Measurements from ENCODE around the gene VWC2L.

VWC2L gene

DNA sequence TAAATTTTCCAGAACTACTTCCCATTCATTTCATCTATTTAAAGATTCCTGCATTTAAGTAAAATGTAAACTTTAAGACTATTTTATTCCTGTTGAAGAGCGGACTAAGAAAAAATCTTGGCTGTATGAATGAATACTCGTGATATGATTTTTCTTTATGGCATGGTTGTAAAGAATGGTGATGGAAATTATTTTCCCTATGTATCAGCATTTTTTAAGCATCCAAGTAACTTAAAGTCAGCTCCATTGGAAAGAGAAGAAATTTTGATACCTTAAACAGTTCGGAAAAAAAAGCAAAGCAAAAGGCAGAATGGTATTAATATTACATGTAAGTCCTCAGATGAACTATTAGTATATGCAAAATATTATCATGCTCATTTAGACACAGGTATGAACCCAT lies 58.9 kb downstream of the VWC2L start:
- DNase-seq: no peak

DNA sequence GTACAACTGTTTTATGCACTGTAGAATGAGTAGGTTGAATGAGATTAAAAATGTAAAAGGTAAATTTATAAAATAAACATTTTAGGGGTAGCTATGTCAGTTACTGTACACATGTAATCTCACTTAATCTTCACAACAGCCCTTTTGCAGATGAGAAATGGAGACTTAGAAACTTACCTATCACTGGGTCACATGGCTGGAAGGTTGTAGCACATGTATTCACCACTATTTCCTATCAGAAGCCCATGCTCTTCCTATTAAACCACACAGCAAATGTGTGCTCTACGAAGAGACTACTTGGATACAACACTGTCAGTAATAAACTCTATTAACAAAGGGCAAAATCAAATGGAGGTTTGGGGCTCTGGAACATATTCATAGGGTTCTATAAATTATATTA lies 60.5 kb downstream of the VWC2L start:
- DNase-seq: no peak

DNA sequence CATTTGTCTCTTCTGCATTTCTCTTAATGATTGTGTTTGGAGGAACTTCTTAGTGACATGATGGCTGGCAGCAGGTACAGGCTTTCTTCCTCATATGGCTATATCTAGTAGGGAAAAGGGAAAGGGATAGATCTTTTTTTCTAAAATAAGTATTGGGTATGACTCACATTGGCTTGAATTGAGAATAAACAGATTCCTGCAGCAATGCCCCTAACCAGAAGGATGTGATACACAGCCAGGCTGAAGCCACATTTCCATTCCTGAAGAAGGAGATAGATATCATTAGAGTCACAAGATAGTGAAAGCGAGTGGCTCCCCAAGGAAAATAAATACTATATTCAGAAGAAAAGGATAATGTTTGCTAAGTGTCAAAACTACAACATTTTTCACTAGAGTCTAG lies 61.1 kb downstream of the VWC2L start:
- no peak for DNase-seq

DNA sequence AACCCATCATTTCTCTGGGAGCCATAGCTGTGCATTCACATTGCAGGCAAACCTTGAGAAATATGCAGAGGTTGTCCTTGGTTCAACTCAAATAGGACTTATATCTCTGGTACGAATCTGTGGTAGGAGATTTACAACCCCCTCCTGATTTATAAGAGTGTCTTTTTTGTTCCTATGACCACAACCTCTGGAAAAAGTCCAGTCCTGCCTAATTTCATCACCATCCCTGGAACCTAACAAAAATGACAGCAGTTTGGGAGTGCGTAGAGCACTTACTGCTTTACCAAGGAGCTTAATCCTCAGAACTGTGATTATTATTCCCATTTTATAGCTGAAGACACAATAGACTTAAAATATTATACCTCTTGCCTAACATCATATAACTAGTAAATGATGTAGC lies 66.5 kb downstream of the VWC2L start:
- DNase-seq: no peak

DNA sequence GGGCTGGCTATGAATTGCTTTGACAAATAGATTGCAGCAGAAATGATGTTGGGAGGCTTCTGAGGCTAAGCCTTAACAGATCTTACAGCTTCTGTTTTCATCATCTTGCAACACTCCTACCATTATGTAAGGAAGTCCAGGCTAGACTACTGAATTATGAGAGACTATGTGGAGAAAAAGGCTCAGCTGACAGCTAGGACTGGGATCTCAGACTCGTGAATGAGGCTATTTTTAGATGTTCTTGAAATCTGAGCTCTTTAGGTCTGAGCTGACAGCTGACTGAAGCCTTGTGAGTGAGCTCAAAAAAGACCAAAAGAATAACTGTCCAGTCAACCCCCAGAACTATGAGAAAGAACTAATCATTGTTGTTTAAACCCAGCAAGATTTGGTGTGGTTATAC lies 70.3 kb downstream of the VWC2L start:
- no peak for DNase-seq

DNA sequence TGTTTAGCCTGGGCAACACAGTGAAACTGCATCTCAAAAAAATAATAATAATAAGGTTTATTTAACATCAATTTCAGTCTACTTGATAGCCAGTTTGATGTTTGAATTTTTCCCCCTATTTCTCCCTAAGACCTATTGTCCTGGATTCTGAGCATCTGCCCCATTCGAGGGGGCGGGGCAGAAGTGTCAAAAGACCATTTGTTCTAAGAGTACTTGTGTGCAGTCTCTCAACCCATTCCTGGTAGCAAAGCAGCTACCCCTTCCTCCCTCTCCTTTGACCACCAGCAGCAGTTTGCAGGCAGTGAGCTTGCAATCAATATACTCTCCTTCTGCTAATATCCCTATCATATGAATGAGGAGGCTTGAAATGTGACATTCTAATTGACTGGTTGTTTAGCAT lies 71.9 kb downstream of the VWC2L start:
- no peak for DNase-seq

DNA sequence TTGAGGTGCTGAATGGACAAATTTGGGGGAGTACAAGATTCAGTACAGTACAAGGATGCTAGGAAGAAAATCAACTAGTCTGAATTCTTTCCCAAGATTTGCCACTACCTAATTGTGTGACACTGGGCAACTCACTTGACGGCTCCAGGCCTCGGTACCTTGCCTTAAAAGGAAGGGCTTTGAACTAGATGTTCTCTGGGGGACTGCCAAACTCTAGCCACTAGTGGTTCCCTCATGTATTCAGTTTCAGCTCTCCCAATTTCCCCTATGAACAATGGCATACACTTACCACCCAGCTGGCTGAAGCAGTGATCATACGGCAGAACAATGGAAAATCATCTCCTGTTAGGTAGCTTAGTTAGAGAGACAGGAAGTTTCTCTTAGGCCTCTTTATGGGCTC lies 73.4 kb downstream of the VWC2L start:
- no peak for DNase-seq

DNA sequence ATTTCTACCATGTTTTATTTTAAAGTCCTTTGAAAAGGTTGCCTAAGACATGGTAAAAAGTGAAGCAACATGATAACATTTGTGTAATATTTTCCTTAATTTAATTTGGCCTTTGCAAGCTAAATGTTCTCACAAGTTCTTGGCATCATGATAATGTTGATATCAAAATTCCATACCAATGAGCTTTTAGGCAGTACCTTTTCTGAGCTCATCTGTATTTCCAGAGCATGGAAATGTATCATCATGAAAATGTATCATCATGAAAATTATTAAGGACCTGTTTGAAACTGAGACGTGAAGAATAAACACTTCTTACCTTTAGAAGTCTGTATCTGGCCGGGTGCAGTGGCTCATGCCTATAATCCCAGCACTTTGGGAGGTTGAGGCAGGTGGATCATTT lies 73.8 kb downstream of the VWC2L start:
- no peak for DNase-seq

DNA sequence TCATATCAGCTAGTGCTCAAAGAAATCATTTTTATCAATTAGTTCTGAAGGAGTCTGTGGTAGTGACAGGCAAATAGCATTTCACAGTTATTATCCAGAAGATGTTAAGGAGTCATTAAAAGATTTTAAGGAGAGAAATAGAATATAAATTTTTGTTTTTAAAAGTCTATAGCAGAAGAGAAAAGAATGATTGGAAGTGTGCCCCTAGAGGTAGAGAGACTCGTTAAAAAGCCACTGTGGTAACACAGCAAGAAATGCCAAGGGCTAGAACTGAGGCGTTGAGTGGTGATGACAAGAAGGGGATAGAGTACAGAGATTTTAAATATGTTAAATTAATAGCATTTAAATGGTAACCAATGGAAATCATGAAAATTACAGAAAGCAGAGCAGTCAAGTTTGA lies 78.3 kb downstream of the VWC2L start:
- DNase-seq: no peak

DNA sequence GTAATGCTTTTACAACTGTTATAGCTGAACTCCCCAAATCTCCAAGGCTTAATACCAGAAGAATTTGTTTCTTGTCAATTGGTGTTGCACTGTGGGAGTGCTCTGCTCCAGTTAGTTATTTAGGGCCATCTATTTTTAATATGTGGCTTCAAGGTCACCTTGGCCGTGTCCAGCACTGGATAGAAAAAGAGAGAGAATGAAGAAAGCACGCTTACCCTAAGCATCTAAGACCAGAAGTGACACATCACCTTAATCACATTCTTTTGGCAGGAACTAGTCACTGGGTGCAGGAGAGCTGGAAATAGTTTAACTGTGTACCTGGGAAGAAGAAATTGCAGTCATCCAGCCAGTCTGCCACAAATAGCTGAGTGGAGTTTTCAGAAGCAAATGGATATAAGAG lies 78.8 kb downstream of the VWC2L start:
- DNase-seq: no peak

DNA sequence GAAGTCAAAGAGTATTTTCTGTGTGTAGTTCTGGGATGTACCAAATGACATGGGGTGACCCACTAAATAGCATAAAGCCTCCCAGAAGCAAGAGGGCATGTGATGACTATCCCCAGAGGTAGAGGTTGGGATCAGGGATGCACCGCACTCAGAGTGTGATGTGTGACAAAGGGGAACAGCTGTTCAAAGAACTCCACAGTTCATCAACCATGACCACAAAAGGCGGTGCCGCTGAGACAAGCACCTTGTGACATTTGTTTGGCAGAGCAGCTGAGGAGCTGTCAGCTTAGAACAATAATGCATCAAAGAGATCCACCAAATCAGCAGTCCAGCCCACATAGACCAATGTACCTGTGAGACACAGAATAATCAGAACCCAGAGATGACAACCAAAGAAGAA lies 81.3 kb downstream of the VWC2L start:
- DNase-seq: no peak

DNA sequence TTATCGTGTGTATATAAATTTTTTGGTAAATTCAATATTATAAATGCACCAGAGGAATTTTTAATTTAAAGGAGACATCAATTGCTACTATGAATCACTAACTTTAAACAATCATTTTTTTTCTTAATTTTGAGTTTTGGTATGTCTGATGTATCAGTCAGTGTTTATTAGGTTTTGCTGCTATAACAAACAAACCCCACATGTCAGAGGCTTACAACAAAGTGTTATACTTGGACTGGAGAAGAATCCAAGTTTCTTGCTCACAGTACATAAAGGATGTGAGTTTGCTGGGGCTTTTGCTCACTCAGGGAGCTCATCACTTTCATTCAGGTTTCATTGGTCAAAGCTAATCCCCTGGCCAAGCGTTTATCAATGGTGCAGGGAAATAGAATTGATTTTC lies 81.8 kb downstream of the VWC2L start:
- DNase-seq: no peak

DNA sequence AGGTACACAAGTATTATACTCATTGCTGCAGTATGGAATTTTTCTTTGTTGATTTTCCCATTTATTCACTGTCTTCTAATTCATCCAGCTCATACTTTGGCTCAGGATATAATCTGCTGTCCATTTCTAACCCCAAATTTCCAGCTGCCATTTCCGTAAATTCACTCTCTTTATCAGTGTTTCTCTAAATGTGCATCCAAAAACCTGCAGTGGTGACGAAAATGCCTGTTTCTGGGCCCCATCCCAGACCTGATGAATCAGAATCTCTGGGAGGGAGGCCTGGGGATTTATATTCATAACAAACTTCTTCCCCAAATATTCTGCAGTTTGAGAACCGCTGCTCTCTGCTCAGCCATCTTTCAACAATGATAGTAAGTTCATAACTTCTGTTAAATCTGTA lies 86.6 kb downstream of the VWC2L start:
- DNase-seq: no peak

DNA sequence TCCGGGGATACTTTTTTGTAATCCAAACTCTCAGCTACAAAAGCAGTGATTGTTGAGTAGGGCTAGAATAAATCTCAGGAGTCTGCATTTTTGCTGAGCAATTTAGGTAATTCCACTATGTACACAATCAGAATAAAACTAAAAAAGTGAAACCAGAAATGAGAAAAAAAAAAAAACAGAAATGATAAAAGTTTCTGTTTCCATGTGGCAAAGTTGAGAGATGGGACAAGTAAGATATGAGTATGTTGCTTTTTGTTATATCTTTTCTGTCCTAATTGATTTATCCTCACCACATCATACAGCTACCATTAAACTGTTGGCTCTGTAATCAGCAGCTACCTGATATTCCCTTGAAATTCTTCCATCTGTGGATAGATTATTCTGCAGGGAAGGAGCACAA lies 92.7 kb downstream of the VWC2L start:
- DNase-seq: no peak

DNA sequence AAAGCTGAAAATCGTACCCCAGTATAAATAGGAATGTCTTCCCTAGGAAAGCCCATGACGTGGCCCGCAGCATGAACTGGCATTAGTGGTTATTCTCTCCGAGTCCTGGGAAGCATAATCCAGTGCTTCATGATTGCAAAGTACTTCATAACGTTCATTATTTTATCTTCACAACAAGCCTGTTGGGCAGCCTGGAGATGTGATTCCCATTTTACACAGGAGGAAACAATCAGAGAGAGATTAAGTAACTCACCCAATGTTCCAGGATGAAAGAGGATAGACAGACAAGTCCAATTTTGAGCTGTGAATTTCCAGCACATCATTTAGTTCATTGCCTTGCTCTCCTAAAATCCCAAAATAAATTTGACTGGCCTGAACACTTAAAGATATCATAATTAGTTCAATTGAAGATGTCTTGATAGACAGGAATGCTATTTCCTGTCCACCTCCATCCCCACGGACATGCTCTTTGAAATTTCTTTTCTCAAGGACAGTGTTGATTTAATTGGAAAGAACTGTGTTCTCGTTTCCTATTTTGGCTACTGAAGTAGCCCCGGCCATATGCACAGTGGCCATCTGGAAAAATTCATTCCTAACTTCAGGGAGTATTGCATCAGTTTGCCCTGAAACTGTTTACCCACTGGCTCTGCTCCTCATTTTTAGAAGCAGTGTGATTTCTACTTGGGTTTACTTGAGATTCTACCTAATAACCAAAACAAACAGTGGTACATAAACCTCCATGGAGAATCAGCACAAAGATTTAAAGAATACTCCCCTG lies 93.9 kb downstream of the VWC2L start:
- DNase-seq: no peak

DNA sequence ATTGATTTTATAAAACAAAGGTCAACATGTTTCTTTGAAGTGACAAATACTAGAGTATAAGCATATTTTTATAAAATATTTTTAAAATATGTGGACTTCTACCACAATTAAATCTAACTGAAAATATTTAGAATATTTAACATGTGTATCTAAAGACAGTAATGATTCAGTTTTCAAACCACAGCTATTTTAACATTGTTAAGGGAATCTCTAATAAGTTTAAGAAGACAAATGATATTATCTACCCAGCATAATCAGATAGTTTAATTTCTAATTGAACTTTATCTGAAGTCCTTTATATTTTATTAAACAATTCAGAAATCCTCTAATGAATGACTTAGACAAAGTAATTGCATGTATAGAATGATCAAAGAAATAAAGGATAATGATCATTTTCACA lies 96.2 kb downstream of the VWC2L start:
- no peak for DNase-seq

DNA sequence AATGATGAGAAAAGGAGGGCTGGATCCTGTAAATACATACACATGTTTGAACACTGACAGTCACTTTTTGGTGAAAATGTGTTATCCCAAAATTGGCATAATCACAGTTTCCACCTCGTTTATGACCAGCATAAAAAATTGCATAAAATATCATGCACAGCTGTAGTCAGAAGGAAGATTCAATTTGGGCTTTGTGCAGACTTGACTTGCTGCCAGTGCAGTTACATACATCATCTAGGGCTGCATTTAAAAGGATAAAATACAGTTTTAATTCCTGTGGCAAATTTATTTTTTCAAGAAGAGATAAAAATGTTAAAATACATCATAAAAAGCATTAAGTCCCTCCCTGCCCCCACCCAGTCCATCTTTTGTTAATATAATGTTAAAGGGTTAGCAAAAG lies 103.8 kb downstream of the VWC2L start:
- no peak for DNase-seq

DNA sequence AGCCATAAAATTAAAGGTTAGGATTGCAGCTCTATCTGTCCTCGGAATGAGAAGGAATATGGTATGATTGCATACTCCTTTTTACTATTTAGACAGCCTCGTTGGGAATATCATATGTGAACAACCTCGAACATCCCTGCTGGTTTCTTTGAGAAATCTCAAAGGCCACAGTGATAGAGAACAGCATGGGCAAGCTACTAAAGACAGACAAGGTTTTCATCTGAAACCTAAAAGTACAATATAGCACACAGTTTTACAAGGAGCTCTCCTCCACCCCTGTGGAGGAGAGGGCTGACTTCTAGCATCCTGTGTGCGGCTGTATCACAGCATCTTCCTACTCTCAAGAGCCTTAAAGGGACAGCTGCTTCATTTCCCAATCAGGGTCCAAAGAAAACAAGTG lies 104.3 kb downstream of the VWC2L start:
- no peak for DNase-seq

DNA sequence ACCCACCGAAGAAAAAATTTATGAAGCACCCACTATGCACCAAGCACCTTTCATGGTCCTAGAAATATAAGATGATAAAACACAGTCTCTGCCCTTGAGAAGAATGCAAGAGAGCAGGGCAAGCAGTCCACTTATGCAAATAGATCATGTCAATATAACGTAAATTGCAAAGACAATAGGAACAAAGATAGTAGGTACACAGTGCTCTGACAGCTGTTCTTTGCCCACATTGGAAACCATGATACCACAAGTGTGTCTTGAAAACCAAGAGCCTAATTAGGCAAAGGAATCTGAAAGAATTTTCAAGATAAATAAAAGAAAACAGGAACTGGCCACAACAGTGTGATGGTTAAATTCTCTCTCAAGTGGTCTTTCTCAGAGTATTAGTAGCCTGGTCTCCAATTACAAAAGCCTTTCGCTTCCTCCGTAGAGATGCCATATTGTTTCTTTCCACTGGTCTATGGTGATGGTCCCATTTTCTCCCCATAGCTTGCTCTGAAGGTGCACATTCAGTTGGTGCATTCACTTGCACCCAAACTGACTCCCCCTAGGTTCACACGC lies 108.5 kb downstream of the VWC2L start:
- no peak for DNase-seq

DNA sequence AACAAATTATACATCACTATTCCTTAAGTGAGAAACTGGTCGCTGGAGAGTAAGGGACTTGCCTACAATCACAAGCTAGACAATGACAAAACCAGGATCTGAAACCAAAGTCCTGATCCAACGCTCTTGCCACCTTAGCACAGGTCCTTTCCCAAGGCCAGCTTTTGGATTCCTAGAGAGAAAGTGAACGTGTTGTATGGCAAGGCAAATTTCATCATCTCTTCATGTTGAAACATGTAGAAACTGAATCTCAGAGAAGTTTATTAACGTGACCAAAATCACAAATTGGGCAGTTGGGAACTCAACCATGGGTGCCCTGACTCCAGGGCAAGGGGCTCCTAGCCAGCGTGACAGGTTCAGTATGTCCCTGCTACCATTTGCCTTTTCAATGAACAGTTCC lies 118.2 kb downstream of the VWC2L start:
- no peak for DNase-seq

DNA sequence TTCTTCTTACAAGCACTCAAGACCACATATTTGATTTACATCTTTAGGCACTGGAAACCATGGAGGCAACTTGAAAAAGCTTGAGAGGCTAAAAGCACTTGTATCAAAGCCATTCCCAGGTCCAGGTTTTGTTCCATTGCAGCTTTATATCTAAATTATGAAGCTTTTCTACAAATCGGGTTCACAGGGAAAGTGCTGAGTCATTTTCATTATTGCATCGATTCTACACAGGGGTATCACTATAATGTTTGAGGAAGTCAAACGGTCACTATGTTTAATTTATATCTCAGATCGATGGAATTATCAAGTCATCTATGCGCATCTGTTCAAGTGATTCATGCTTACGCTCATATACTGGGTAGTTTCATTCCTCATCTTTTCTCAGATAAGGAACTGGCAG lies 118.7 kb downstream of the VWC2L start:
- DNase-seq: no peak

DNA sequence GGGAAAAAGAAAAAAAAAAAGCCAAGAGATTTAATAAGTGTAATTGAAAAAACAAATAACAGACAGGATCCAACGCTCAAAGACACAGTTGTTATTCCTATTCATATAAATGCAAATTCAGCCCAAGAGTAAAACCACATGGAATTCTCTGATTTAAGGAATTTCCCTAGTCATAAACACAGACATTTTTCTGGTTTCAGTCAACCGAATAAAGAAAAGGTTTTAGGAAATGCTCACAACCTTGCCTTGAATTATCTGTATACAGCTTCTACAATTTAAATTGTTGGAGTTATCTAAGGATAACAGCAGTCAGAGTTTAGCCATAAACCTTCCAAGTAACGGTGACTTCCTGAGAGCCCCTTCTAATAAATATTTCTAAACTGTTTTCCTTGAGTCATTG lies 122.7 kb downstream of the VWC2L start:
- no peak for DNase-seq

DNA sequence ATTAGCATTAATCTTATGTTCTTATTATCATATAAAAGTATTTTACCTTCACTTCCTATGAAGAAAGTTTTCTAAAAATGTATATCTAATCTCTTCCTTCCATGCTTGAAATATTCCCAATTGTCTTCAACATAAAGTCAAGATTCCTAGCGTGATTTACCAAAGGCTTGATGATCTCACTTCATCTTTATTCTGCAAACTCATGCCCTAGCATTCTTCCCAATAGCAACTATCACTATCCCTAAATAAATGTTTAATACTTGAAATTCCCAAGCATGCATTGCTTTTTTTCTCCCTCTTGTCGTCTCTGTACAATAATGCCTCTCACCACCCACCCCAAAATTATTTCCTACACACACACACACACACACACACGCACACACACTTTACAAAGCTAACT lies 125.8 kb downstream of the VWC2L start:
- DNase-seq: no peak

DNA sequence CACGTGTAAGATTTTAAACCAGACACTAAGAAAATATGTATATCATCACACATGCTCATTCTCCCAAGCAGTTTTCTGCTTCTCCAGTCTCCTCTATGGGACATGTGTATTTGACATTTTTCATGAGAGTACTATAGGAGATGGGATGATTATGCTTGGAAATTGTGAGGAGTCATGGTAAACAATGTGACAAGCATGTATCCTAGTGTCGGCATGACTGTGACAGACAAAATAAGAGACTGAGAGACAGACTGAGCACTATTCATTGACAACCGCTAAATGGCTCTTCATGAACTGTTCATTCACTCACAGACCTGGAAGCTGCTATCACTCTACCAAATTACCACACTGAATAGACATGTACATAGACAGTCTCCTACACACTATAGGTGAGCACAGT lies 127.1 kb downstream of the VWC2L start:
- no peak for DNase-seq

DNA sequence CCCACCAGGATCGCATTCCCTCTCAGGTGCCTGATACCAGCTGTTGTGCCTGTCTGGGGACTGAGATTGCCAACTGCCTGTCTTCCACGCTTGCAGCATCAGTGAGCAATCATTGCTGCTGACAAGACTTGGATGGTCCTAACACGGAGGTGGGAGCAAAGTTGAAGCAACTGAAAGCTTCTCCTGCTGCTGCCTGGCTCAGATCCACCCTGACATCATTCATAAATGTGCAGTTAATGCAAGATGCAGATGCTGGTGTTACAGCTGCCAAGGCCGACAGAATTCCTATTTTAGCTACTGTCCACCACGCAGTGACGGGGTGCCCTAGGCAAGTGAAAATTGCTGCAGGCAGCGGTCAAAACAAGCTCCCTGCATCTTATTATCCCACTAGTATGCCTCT lies 131.4 kb downstream of the VWC2L start:
- DNase-seq: no peak
